Parathyroid adenoma (tissue), 2 donors: ENCODE data around the gene AHNAK2.

Source experiments
- H2AFZ ChIP-seq: fragments of 300-600 bp; sonication (generic); one replicate; pipeline ENCODE4 v1.7.0; 2017; ENCODE audit warnings: antibody characterized with exemption, mild to moderate bottlenecking
- H3K27ac ChIP-seq: fragments of 300-600 bp; sonication (generic); one replicate; pipeline ENCODE4 v1.7.0; 2017
- H3K27me3 ChIP-seq: fragments of 300-600 bp; sonication (generic); one replicate; pipeline ENCODE4 v1.7.0; 2017; ENCODE audit warnings: low read length; ENCODE audit not compliant: control insufficient read depth, insufficient read depth
- H3K36me3 ChIP-seq: fragments of 300-600 bp; sonication (generic); one replicate; pipeline ENCODE4 v1.7.0; 2017; ENCODE audit warnings: low read length; ENCODE audit not compliant: control insufficient read depth, insufficient read depth
- H3K4me1 ChIP-seq: fragments of 300-600 bp; sonication (generic); one replicate; pipeline ENCODE4 v1.7.0; 2017; ENCODE audit warnings: control low read depth
- H3K4me2 ChIP-seq: fragments of 300-600 bp; sonication (generic); one replicate; pipeline ENCODE4 v1.7.0; 2017; ENCODE audit warnings: low read length
- H3K4me3 ChIP-seq: fragments of 300-600 bp; sonication (generic); one replicate; pipeline ENCODE4 v1.7.0; 2017; ENCODE audit warnings: low read depth, low read length
- H3K79me2 ChIP-seq: fragments of 300-600 bp; sonication (generic); one replicate; pipeline ENCODE4 v1.7.0; 2017; ENCODE audit warnings: control low read depth
- H3K9ac ChIP-seq: fragments of 300-600 bp; sonication (generic); one replicate; pipeline ENCODE4 v1.7.0; 2017; ENCODE audit warnings: mild to moderate bottlenecking
- H3K9me3 ChIP-seq: fragments of 300-600 bp; sonication (generic); one replicate; pipeline ENCODE4 v1.7.0; 2017; ENCODE audit warnings: low read length; ENCODE audit not compliant: control insufficient read depth
- TF ChIP-seq, protein P1 (sequence below): fragments of 300-600 bp; sonication (generic); IDR thresholded peaks from one replicate; pipeline ENCODE4 v1.7.0; 2017; ENCODE audit warnings: antibody characterized with exemption, mild to moderate bottlenecking
- donor health status: primary hyperparathyroidism.

Gene AHNAK2

DNA sequence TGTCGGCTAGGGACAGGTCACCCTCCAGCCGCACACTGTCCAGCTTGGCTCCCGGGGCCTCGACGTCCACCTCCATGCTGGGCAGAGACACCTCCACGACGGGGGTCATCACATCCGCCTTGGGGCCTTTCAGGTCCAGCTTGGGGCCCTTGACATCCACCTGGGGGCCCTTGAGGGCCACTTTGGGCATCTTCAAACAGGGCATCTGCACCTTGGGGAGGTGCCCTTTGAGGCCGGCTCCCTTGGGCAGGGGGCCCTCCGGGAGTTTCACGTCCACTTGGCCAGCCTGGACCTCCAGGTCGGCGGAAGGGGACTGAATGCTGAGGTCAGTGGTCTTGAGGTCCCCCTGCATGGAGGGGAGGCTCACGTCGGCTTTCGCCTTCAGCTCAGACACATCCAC lies 35.6 kb downstream of the AHNAK2 start:
- Histone ChIP-seq H3K4me2 (no peak overlapping the region), H2AFZ (no peak overlapping the region), H3K4me1 (no peaks in the 10 kb centered on the region), H3K4me3 (no peak overlapping the region), H3K27ac (no peak overlapping the region), H3K27me3 (no peaks in the 10 kb centered on the region), H3K79me2 (no peaks in the 10 kb centered on the region), H3K36me3 (no peaks in the 10 kb centered on the region), H3K9ac (no peak overlapping the region), H3K9me3 (no peaks in the 10 kb centered on the region)
- TF ChIP-seq, protein P1, sequence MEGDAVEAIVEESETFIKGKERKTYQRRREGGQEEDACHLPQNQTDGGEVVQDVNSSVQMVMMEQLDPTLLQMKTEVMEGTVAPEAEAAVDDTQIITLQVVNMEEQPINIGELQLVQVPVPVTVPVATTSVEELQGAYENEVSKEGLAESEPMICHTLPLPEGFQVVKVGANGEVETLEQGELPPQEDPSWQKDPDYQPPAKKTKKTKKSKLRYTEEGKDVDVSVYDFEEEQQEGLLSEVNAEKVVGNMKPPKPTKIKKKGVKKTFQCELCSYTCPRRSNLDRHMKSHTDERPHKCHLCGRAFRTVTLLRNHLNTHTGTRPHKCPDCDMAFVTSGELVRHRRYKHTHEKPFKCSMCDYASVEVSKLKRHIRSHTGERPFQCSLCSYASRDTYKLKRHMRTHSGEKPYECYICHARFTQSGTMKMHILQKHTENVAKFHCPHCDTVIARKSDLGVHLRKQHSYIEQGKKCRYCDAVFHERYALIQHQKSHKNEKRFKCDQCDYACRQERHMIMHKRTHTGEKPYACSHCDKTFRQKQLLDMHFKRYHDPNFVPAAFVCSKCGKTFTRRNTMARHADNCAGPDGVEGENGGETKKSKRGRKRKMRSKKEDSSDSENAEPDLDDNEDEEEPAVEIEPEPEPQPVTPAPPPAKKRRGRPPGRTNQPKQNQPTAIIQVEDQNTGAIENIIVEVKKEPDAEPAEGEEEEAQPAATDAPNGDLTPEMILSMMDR, result no peak

GRCh38 chr14:104941508-104942365 lies 36.4 kb downstream of the AHNAK2 start:
- Histone ChIP-seq H2AFZ (no peak overlapping the region), H3K79me2 (no peaks in the 10 kb centered on the region), H3K36me3 (no peaks in the 10 kb centered on the region), H3K9ac (no peak overlapping the region), H3K4me2 (no peak overlapping the region), H3K4me3 (no peak overlapping the region), H3K4me1 (no peaks in the 10 kb centered on the region), H3K27ac (no peak overlapping the region), H3K27me3 (no peaks in the 10 kb centered on the region), H3K9me3 (no peaks in the 10 kb centered on the region)
- TF ChIP-seq, protein P1, result no peak

DNA sequence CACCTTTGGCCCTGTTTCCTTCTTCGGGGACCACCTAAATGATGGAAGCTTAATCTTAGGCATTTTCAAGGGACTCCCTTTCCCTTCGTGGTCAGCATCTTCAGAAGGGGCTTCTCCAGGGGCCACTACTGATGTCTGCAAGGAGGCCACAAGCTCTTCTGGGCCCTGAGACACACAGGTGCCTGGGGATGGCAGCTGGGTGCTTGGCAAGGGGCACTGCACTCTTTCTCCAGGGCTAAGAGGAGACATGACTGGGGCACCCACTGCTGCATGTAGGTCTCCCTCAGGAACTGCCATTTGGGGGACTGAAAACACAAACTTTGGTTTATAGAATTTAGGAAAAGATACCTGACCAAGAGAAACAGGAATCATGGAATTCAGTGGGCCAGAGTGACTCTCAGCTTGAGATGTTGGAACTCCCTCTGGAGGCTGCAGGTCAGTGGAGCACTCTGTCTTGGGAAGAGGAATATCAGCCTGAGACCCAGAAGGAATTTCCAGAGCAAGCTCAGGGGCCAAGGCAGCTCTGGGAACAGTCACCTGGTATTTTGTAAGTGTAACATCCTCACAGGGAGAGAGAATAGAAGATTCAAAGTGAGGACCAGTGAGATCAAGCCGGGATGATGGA lies 37.5 kb downstream of the AHNAK2 start:
- Histone ChIP-seq H3K27me3 (no peaks in the 10 kb centered on the region), H3K4me3 (no peak overlapping the region), H3K79me2 (no peaks in the 10 kb centered on the region), H3K27ac (no peak overlapping the region), H3K36me3 (no peaks in the 10 kb centered on the region), H3K9me3 (no peaks in the 10 kb centered on the region), H2AFZ (no peak overlapping the region), H3K4me1 (peaks cover 2% of the 10 kb centered on the region), H3K9ac (no peak overlapping the region), H3K4me2 (no peak overlapping the region)
- TF ChIP-seq, protein P1, result peak; percentile 28

- no peak overlapping the region for H3K27ac ChIP-seq
- no peaks in the 10 kb centered on the region for H3K9me3 ChIP-seq
- no peak overlapping the region for H3K4me3 ChIP-seq
- no peaks in the 10 kb centered on the region for H3K27me3 ChIP-seq
- no peak overlapping the region for H3K9ac ChIP-seq
- no peak overlapping the region for H2AFZ ChIP-seq
- H3K36me3 ChIP-seq, result no peaks in the 10 kb centered on the region
- peaks cover 10% of the 10 kb centered on the region for H3K4me1 ChIP-seq
- no peak overlapping the region for H3K4me2 ChIP-seq
- TF ChIP-seq, protein P1, result no peak
- H3K79me2 ChIP-seq, result no peaks in the 10 kb centered on the region
These were observed 38.3 kb downstream of the AHNAK2 start for GRCh38 chr14:104939666-104940410.
